Liver (tissue), 9 donors: ENCODE data around the gene WDR11. TPM values are rescaled to one million over a fixed set of nuclear protein-coding genes. Genes with fewer than 3 reads are reported as not detected.

Experiments used
- DNase-seq: peaks from one replicate; pipeline ENCODE4 v3.0.0-alpha.2; 2017; ENCODE audit warnings: low spot score
- H3K27ac ChIP-seq, 2 donors: one replicate each; pipeline ENCODE4 v1.7.0; 2013; ENCODE audit warnings: inconsistent platforms in 2 of 2, low read length in 2 of 2, control low read depth in 1 of 2, low read depth in 1 of 2, mild to moderate bottlenecking in 1 of 2
- H3K27me3 ChIP-seq, 4 donors: one replicate each; pipeline versions ENCODE4 v1.6.1 to v1.7.0; 2013; ENCODE audit warnings: low read length in 3 of 4, inconsistent platforms in 1 of 4, mild to moderate bottlenecking in 1 of 4, moderate library complexity in 1 of 4; ENCODE audit not compliant: control insufficient read depth in 4 of 4, insufficient read depth in 4 of 4
- H3K36me3 ChIP-seq, 4 donors: one replicate each; pipeline versions ENCODE4 v1.6.1 to v1.7.0; 2013; ENCODE audit warnings: low read length in 3 of 4, mild to moderate bottlenecking in 3 of 4, low read depth in 1 of 4, moderate library complexity in 1 of 4; ENCODE audit not compliant: control insufficient read depth in 4 of 4, insufficient read depth in 3 of 4
- H3K4me1 ChIP-seq, 4 donors: one replicate each; pipeline versions ENCODE4 v1.6.1 to v1.7.0; 2013; ENCODE audit warnings: low read length in 3 of 4, mild to moderate bottlenecking in 3 of 4, moderate library complexity in 1 of 4; ENCODE audit not compliant: control insufficient read depth in 4 of 4, insufficient read depth in 4 of 4
- H3K4me3 ChIP-seq, 3 donors: one replicate each; pipeline versions ENCODE4 v1.6.1 to v1.7.0; 2013; ENCODE audit warnings: low read length in 3 of 3, control low read depth in 1 of 3, low read depth in 1 of 3, mild to moderate bottlenecking in 1 of 3
- H3K9ac ChIP-seq, 2 donors: one replicate each; pipeline ENCODE4 v1.7.0; 2013; ENCODE audit warnings: low read length in 2 of 2, mild to moderate bottlenecking in 2 of 2, moderate library complexity in 2 of 2, control low read depth in 1 of 2, low read depth in 1 of 2
- H3K9me3 ChIP-seq, 4 donors: one replicate each; pipeline versions ENCODE4 v1.6.1 to v1.7.0; 2013; ENCODE audit warnings: low read length in 3 of 4; ENCODE audit not compliant: control insufficient read depth in 4 of 4
- EGR1 ChIP-seq, 2 donors: IDR thresholded peaks; 2 replicates each; pipeline ENCODE4 v1.6.1; 2016 to 2018; ENCODE audit warnings: antibody characterized with exemption in 2 of 2, low read depth in 2 of 2
- FOXA2 ChIP-seq: IDR thresholded peaks from 2 replicates; pipeline ENCODE4 v1.6.1; 2016; ENCODE audit warnings: antibody characterized with exemption
- GABPA ChIP-seq, 2 donors: IDR thresholded peaks in 1 of 2; conservative IDR thresholded peaks in 1 of 2; 2 replicates each; pipeline ENCODE4 v1.6.1; 2016; ENCODE audit warnings: antibody characterized with exemption in 2 of 2, mild to moderate bottlenecking in 1 of 2, moderate library complexity in 1 of 2
- HNF4A ChIP-seq, 2 donors: conservative IDR thresholded peaks; 2 replicates each; pipeline ENCODE4 v1.6.1; 2016; ENCODE audit warnings: antibody characterized with exemption in 2 of 2, mild to moderate bottlenecking in 2 of 2
- HNF4G ChIP-seq: IDR thresholded peaks from 2 replicates; pipeline ENCODE4 v1.6.1; 2016; ENCODE audit warnings: antibody characterized with exemption
- JUND ChIP-seq, 2 donors: IDR thresholded peaks; 2 replicates each; pipeline ENCODE4 v1.6.1; 2016; ENCODE audit warnings: antibody characterized with exemption in 2 of 2
- NR2F2 ChIP-seq: IDR thresholded peaks from 2 replicates; pipeline ENCODE4 v1.6.1; 2016; ENCODE audit warnings: antibody characterized with exemption
- RAD21 ChIP-seq, 2 donors: IDR thresholded peaks; 2 replicates each; pipeline ENCODE4 v1.6.1; 2016; ENCODE audit warnings: antibody characterized with exemption in 2 of 2, mild to moderate bottlenecking in 2 of 2
- SP1 ChIP-seq: IDR thresholded peaks from 2 replicates; pipeline ENCODE4 v1.6.1; 2018; ENCODE audit warnings: antibody characterized with exemption, mild to moderate bottlenecking
- TAF1 ChIP-seq: conservative IDR thresholded peaks from 2 replicates; pipeline ENCODE4 v1.6.1; 2016; ENCODE audit warnings: antibody characterized with exemption, mild to moderate bottlenecking
- WGBS: extraction: QIAGEN DNeasy Blood & Tissue Kit; methylation state at CpG from one replicate; pipeline ENCODE4 v1.1.7; 2013; 5-methylcytosine and 5-hydroxymethylcytosine counted together
- polyA plus RNA-seq, 2 donors: library from polyadenylated mRNA; stranded (reverse) in 1 of 2; unstranded in 1 of 2; fragments of 200-250 nt in 1 of 2; fragments of >200 nt in 1 of 2; fragmentation: Nextera tagmentation in 1 of 2; extraction: Ambion mirVana in 1 of 2; gene quantifications; one replicate each; pipeline versions ENCODE4 v1.2.1 to v1.2.3, GENCODE V29; 2013 to 2015
- total RNA-seq, 2 donors: library from RNA; depleted of rRNA; stranded (reverse); fragments of >200 nt; gene quantifications; one replicate each; pipeline ENCODE4 v1.2.3, GENCODE V29; 2014
- TF ChIP-seq, protein P1 (sequence below): IDR thresholded peaks from 2 replicates; pipeline ENCODE4 v1.6.1; 2016; ENCODE audit warnings: antibody characterized with exemption
- TF ChIP-seq, protein P2 (sequence below): IDR thresholded peaks from 2 replicates; pipeline ENCODE4 v1.6.1; 2016; ENCODE audit warnings: antibody characterized with exemption, mild to moderate bottlenecking
- donor health status: healthy.
- donor health status: healthy.
- donor health status: healthy.
- donor health status: healthy.
- donor health status: healthy.

Gene WDR11
- total and polyA plus RNA-seq, 4 donors, result 12.5 to 51.0 (median 21.0) TPM

DNA sequence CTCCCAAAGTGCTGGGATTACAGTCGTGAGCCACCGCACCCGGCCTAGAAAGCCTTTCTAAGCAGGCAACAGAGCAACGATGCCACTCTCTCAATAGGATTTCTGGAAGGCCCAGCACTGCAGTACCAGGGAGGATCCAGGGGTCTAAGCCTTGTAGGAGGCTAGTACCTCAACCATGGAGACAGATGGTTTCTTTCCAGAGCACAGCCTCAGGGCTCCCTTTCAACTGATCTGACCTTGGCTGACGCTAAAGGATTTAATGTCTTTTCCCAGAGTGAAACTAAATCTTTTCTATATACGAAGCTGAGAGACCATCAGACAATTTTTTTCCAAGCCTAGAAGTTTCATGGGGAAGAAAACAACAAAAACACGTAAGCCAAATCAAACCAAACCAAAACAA is 78.0 kb downstream of the WDR11 start:
- no peak for DNase-seq
- no peak for TF ChIP-seq HNF4G
- no peak for TF ChIP-seq RAD21 (IDR thresholded peaks at IDR 0.05)
- TF ChIP-seq JUND (IDR thresholded peaks at IDR 0.05), result no peak
- TF ChIP-seq SP1, result no peak
- TF ChIP-seq, protein P1, sequence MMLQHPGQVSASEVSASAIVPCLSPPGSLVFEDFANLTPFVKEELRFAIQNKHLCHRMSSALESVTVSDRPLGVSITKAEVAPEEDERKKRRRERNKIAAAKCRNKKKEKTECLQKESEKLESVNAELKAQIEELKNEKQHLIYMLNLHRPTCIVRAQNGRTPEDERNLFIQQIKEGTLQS, result no peak
- no peak for TF ChIP-seq NR2F2
- TF ChIP-seq HNF4A (conservative IDR thresholded peaks at IDR 0.05), result no peak
- TF ChIP-seq FOXA2, result no peak
- TF ChIP-seq, protein P2, sequence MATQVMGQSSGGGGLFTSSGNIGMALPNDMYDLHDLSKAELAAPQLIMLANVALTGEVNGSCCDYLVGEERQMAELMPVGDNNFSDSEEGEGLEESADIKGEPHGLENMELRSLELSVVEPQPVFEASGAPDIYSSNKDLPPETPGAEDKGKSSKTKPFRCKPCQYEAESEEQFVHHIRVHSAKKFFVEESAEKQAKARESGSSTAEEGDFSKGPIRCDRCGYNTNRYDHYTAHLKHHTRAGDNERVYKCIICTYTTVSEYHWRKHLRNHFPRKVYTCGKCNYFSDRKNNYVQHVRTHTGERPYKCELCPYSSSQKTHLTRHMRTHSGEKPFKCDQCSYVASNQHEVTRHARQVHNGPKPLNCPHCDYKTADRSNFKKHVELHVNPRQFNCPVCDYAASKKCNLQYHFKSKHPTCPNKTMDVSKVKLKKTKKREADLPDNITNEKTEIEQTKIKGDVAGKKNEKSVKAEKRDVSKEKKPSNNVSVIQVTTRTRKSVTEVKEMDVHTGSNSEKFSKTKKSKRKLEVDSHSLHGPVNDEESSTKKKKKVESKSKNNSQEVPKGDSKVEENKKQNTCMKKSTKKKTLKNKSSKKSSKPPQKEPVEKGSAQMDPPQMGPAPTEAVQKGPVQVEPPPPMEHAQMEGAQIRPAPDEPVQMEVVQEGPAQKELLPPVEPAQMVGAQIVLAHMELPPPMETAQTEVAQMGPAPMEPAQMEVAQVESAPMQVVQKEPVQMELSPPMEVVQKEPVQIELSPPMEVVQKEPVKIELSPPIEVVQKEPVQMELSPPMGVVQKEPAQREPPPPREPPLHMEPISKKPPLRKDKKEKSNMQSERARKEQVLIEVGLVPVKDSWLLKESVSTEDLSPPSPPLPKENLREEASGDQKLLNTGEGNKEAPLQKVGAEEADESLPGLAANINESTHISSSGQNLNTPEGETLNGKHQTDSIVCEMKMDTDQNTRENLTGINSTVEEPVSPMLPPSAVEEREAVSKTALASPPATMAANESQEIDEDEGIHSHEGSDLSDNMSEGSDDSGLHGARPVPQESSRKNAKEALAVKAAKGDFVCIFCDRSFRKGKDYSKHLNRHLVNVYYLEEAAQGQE, result no peak
- no peak for TF ChIP-seq GABPA (IDR thresholded peaks at IDR 0.05 in 1 of 2, conservative IDR thresholded peaks at IDR 0.05 in 1 of 2)
- TF ChIP-seq EGR1 (IDR thresholded peaks at IDR 0.05; ENCODE audit: low read depth in 2 of 2), result no peak
- TF ChIP-seq TAF1, result no peak
- WGBS, result 90% methylated on average over 7 of the region's 7 CpGs
- Histone ChIP-seq H3K27ac (no peak overlapping the region), H3K9me3 (no peaks in the 10 kb centered on the region), H3K9ac (no peak overlapping the region), H3K4me1 (no peaks in the 10 kb centered on the region), H3K27me3 (no peaks in the 10 kb centered on the region), H3K36me3 (no peaks in the 10 kb centered on the region), H3K4me3 (no peak overlapping the region)

DNA sequence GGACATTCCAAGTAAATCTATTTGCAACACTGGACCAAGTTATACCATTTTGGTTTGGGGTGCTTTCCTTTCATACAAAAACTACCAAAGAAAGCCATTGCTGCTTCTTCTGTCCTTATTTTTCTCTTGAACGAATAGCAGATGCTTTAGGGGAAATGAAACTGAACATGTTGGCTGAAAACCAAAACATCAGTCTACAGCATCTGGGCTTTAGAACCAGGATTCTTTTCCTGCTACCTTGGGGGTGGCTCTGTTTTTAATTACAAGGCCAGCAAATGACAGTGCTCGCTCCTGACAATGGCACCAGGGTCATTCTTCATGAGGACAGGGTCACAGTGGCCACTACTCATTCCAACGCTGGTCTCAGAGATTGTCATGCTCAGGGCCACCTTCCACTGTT is 80.3 kb downstream of the WDR11 start:
- Histone ChIP-seq H3K9me3 (peaks cover 0 to 5% (median 0%) of the 10 kb centered on the region in 4 donors), H3K4me3 (no peak overlapping the region), H3K36me3 (no peaks in the 10 kb centered on the region), H3K9ac (no peak overlapping the region), H3K27me3 (no peaks in the 10 kb centered on the region), H3K4me1 (no peaks in the 10 kb centered on the region), H3K27ac (no peak overlapping the region)
- DNase-seq, result no peak
- TF ChIP-seq, protein P2, result no peak
- no peak for TF ChIP-seq FOXA2
- 80% methylated on average over 3 of the region's 3 CpGs for WGBS
